Regular cardiac myocyte (primary cell): Measurements from ENCODE around the gene TRIOBP. TPM values are rescaled to one million over a fixed set of nuclear protein-coding genes. Genes with fewer than 3 reads are reported as not detected.

Experiments
- total RNA-seq: library from RNA; depleted of rRNA; stranded (reverse); fragments of >200 nt; gene quantifications from 2 replicates; pipeline ENCODE4 v1.2.3, GENCODE V29; 2014

TRIOBP gene
- total RNA-seq = 114 and 155 TPM in 2 replicates

GRCh38 chr22:37696657-37697537 is at the start of gene TRIOBP:
TRIOBP (plus strand) TSS chr22:37697048; CDS start chr22:37701366, 4,318 bp downstream.

GRCh38 chr22:37658133-37659065 is 38.4 kb upstream of the TRIOBP start, which contains the start of gene PDXP:
PDXP (plus strand) TSS chr22:37658723; CDS start chr22:37658783, 60 bp downstream.

GRCh38 chr22:37674951-37675929 is 21.6 kb upstream of the TRIOBP start, which contains the start of gene LGALS1:
LGALS1 (plus strand) TSS chr22:37675636; CDS start chr22:37675703, 67 bp downstream.

GRCh38 chr22:37686002-37686982 is 10.6 kb upstream of the TRIOBP start, which contains the start of gene NOL12:
NOL12 (plus strand) TSS chr22:37686343; CDS start chr22:37686393, 50 bp downstream.

GRCh38 chr22:37807410-37808293 is 110.8 kb downstream of the TRIOBP start, which contains the start of gene GCAT:
GCAT (plus strand) TSS chr22:37807934; CDS start chr22:37807968, 34 bp downstream.

GRCh38 chr22:37823134-37823985 is 126.5 kb downstream of the TRIOBP start, which contains the start of gene GALR3:
GALR3 (plus strand) TSS chr22:37823382; CDS start chr22:37823407, 25 bp downstream.

Other genes with a start within 250 kb of the TRIOBP start
- gene MFNG, start 210.7 kb upstream of the TRIOBP start, total RNA-seq = 0.28 and 0.58 TPM in 2 replicates
- 2.8 and 3.6 TPM in 2 replicates for gene CARD10, start 177.6 kb upstream of the TRIOBP start, total RNA-seq
- gene CDC42EP1, start 136.6 kb upstream of the TRIOBP start, total RNA-seq = 9.6 and 9.8 TPM in 2 replicates
- gene LGALS2, start 117.0 kb upstream of the TRIOBP start, total RNA-seq = not detected in 2 replicates
- 38.6 and 46.0 TPM in 2 replicates for gene GGA1, start 88.2 kb upstream of the TRIOBP start, total RNA-seq
- gene SH3BP1, start 57.4 kb upstream of the TRIOBP start, total RNA-seq = 7.9 and 11.3 TPM in 2 replicates
- gene PDXP, start 38.3 kb upstream of the TRIOBP start, total RNA-seq = 14.4 and 21.7 TPM in 2 replicates
- gene LGALS1, start 21.4 kb upstream of the TRIOBP start, total RNA-seq = 4,598 and 6,022 TPM in 2 replicates
- gene NOL12, start 10.7 kb upstream of the TRIOBP start, total RNA-seq = 8.7 and 33.9 TPM in 2 replicates
- 24.5 and 37.6 TPM in 2 replicates for gene GCAT, start 110.9 kb downstream of the TRIOBP start, total RNA-seq
- not detected in 2 replicates for gene GALR3, start 126.3 kb downstream of the TRIOBP start, total RNA-seq
- 29.3 and 44.7 TPM in 2 replicates for gene ANKRD54, start 147.3 kb downstream of the TRIOBP start, total RNA-seq
- 294 and 332 TPM in 2 replicates for gene EIF3L, start 152.4 kb downstream of the TRIOBP start, total RNA-seq
- 18.6 and 30.7 TPM in 2 replicates for gene MICALL1, start 209.2 kb downstream of the TRIOBP start, total RNA-seq